ENCODE data around the gene IFIT1.
"Not testable (repeated sequence)": the region's sequence is repeated elsewhere in the genome, so short reads cannot be mapped to it uniquely, and the experiment has no call there.

IFIT1 gene

GRCh38 chr10:89399956-89400355, 7.5 kb downstream of the IFIT1 start:
- DNase-seq (ENCODE audit: low spot score), result no peak

- no peak for DNase-seq (ENCODE audit: low spot score)
Measured at GRCh38 chr10:89403043-89403442, 10.6 kb downstream of the IFIT1 start.

GRCh38 chr10:89404104-89405047, 12.0 kb downstream of the IFIT1 start:
- DNase-seq (ENCODE audit: low spot score), result no peak

- not testable (repeated sequence) for DNase-seq (ENCODE audit: low spot score)
Measured at GRCh38 chr10:89406178-89406577, 13.8 kb downstream of the IFIT1 start.

- DNase-seq (ENCODE audit: low spot score), result not testable (repeated sequence)
Measured at GRCh38 chr10:89407792-89408191, 15.4 kb downstream of the IFIT1 start.

- DNase-seq (ENCODE audit: low spot score), result not testable (repeated sequence)
Measured at GRCh38 chr10:89409282-89409681, 16.9 kb downstream of the IFIT1 start.

GRCh38 chr10:89410551-89410950, 18.1 kb downstream of the IFIT1 start:
- DNase-seq (ENCODE audit: low spot score), result not testable (repeated sequence)

- DNase-seq (ENCODE audit: low spot score), result not testable (repeated sequence)
Measured at GRCh38 chr10:89411135-89411534, 18.7 kb downstream of the IFIT1 start.

- DNase-seq (ENCODE audit: low spot score), result not testable (repeated sequence)
Measured at GRCh38 chr10:89412276-89412675, 19.9 kb downstream of the IFIT1 start.

GRCh38 chr10:89413398-89413912, 21.0 kb downstream of the IFIT1 start:
- no peak for DNase-seq (ENCODE audit: low spot score)

- peak; percentile 80 for DNase-seq (ENCODE audit: low spot score)
Measured at GRCh38 chr10:89414146-89414878, 21.9 kb downstream of the IFIT1 start, which contains the start of gene IFIT5. Gene IFIT5, plus strand, starts transcription at chr10:89414568. Its CDS starts 231 bp downstream, at chr10:89414799.

- DNase-seq (ENCODE audit: low spot score), result peak; percentile 55
Measured at GRCh38 chr10:89414879-89415821, 22.7 kb downstream of the IFIT1 start.

- DNase-seq (ENCODE audit: low spot score), result no peak
Measured at GRCh38 chr10:89416465-89416864, 24.0 kb downstream of the IFIT1 start.

GRCh38 chr10:89419548-89419947, 27.1 kb downstream of the IFIT1 start:
- peak; percentile 35 for DNase-seq (ENCODE audit: low spot score)

- no peak for DNase-seq (ENCODE audit: low spot score)
Measured at GRCh38 chr10:89421018-89421476, 28.6 kb downstream of the IFIT1 start.

- DNase-seq (ENCODE audit: low spot score), result no peak
Measured at GRCh38 chr10:89425000-89425399, 32.6 kb downstream of the IFIT1 start.

- DNase-seq (ENCODE audit: low spot score), result peak; percentile 37
Measured at GRCh38 chr10:89426230-89426868, 33.9 kb downstream of the IFIT1 start.

- no peak for DNase-seq (ENCODE audit: low spot score)
Measured at GRCh38 chr10:89427629-89428028, 35.2 kb downstream of the IFIT1 start.

- DNase-seq (ENCODE audit: low spot score), result no peak
Measured at GRCh38 chr10:89428877-89429276, 36.5 kb downstream of the IFIT1 start.

GRCh38 chr10:89431977-89432376, 39.6 kb downstream of the IFIT1 start:
- no peak for DNase-seq (ENCODE audit: low spot score)

- DNase-seq (ENCODE audit: low spot score), result no peak
Measured at GRCh38 chr10:89438525-89438924, 46.1 kb downstream of the IFIT1 start.
